NCI-H526 treated with DMSO at 0.1 percent for 48 hours (cell line): Measurements from ENCODE around the gene KLHL18.
A peak's percentile ranks its signal among the peaks of the same experiment; 100 is the strongest.
"Not testable (repeated sequence)": the region's sequence is repeated elsewhere in the genome, so short reads cannot be mapped to it uniquely, and the experiment has no call there.

Experiments used
- DNase-seq: peaks from one replicate; lab custom pipeline; 2025; lab: John Stamatoyannopoulos, UW

The KLHL18 gene

GRCh38 chr3:47282424-47283192 lies at the start of gene KLHL18, which contains the start of gene KIF9:
Gene KLHL18 (plus strand): TSS chr3:47282944. CDS start chr3:47282966, 22 bp downstream.
Gene KIF9 (minus strand): TSS chr3:47282799. CDS start chr3:47277374, 5,425 bp downstream.
- DNase-seq = peak; percentile 93

GRCh38 chr3:47238017-47238416 lies 44.7 kb upstream of the KLHL18 start:
- no peak for DNase-seq

- no peak for DNase-seq
These were observed 42.8 kb upstream of the KLHL18 start for GRCh38 chr3:47239929-47240328.

- no peak for DNase-seq
These were observed 39.2 kb upstream of the KLHL18 start for GRCh38 chr3:47243419-47244147.

GRCh38 chr3:47244531-47245100 lies 38.1 kb upstream of the KLHL18 start:
- no peak for DNase-seq

- DNase-seq = no peak
These were observed 37.5 kb upstream of the KLHL18 start for GRCh38 chr3:47245271-47245670.

- no peak for DNase-seq
These were observed 35.3 kb upstream of the KLHL18 start for GRCh38 chr3:47247131-47248064.

- no peak for DNase-seq
These were observed 32.3 kb upstream of the KLHL18 start for GRCh38 chr3:47250309-47251060.

- DNase-seq = not testable (repeated sequence)
These were observed 31.7 kb upstream of the KLHL18 start for GRCh38 chr3:47251085-47251484.

GRCh38 chr3:47251689-47252088 lies 31.1 kb upstream of the KLHL18 start:
- no peak for DNase-seq

- not testable (repeated sequence) for DNase-seq
These were observed 26.4 kb upstream of the KLHL18 start for GRCh38 chr3:47256331-47256730.

- no peak for DNase-seq
These were observed 23.6 kb upstream of the KLHL18 start for GRCh38 chr3:47259114-47259513.

- DNase-seq = no peak
These were observed 22.1 kb upstream of the KLHL18 start for GRCh38 chr3:47260605-47261004.

- no peak for DNase-seq
These were observed 21.4 kb upstream of the KLHL18 start for GRCh38 chr3:47261301-47261700.

- DNase-seq = no peak
These were observed 17.7 kb upstream of the KLHL18 start for GRCh38 chr3:47265008-47265407.

- DNase-seq = no peak
These were observed 16.9 kb upstream of the KLHL18 start for GRCh38 chr3:47265725-47266428.

- DNase-seq = no peak
These were observed 15.8 kb upstream of the KLHL18 start for GRCh38 chr3:47266709-47267489.

- DNase-seq = no peak
These were observed 15.3 kb upstream of the KLHL18 start for GRCh38 chr3:47267490-47267824.

GRCh38 chr3:47270526-47270925 lies 12.2 kb upstream of the KLHL18 start:
- DNase-seq = no peak

- no peak for DNase-seq
These were observed 9.2 kb upstream of the KLHL18 start for GRCh38 chr3:47273564-47273963.
